Ectodermal cell (in vitro differentiated cells): Measurements from ENCODE around the gene PES1.
"Not testable (repeated sequence)": the region's sequence is repeated elsewhere in the genome, so short reads cannot be mapped to it uniquely, and the experiment has no call there.

Experiments
- H3K27ac ChIP-seq: 2 replicates; pipeline ENCODE4 v1.7.0; 2013; ENCODE audit warnings: mild to moderate bottlenecking, low read depth, low read length; ENCODE audit not compliant: insufficient read depth, poor library complexity, severe bottlenecking
- H3K27me3 ChIP-seq: 2 replicates; pipeline ENCODE4 v1.7.0; 2013; ENCODE audit warnings: mild to moderate bottlenecking, low read length; ENCODE audit not compliant: insufficient read depth, control insufficient read depth, poor library complexity, severe bottlenecking
- H3K36me3 ChIP-seq: one replicate; pipeline ENCODE4 v1.7.0; 2013; ENCODE audit warnings: low read length; ENCODE audit not compliant: control insufficient read depth, insufficient read depth
- H3K4me1 ChIP-seq: one replicate; pipeline ENCODE4 v1.7.0; 2013; ENCODE audit warnings: low read length; ENCODE audit not compliant: control insufficient read depth, insufficient read depth
- H3K4me3 ChIP-seq: 2 replicates; pipeline ENCODE4 v1.7.0; 2013; ENCODE audit warnings: low read depth, low read length, control low read depth; ENCODE audit not compliant: insufficient read depth
- H3K9me3 ChIP-seq: 2 replicates; pipeline ENCODE4 v1.7.0; 2013; ENCODE audit warnings: mild to moderate bottlenecking, low read length, moderate library complexity; ENCODE audit not compliant: control insufficient read depth
- WGBS, 2 experiments: methylation state at CpG; one replicate each; pipeline ENCODE4 v1.1.7; 2013; ENCODE audit warnings: missing lambda C conversion rate in 2 of 2; 5-methylcytosine and 5-hydroxymethylcytosine counted together

PES1 gene

DNA sequence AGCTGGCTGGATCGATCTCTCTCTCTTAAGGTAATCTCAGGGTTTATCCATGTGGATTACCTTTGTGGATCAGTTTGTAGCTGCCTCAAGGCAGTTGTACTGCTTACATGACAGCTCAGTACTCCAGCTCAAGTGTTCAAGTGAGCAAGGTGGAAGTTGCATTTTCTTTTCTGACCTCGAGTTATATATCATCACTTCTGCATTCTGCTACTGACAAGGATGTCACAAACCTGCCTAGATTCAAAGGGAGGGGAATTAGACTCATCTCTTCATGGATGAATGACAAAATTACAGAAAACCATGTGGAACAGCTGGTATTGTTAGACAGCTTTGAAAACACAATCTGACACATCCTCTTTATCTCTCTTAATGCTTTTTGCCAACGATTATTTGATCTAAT, 9.2 kb upstream of the PES1 start:
- H3K4me1 ChIP-seq: no peaks in the 10 kb centered on the region
- no peak overlapping the region for H3K27ac ChIP-seq
- 79 to 82% methylated on average over 3 of the region's 3 CpGs for WGBS, 2 experiments
- no peak overlapping the region for H3K4me3 ChIP-seq
- H3K9me3 ChIP-seq: no peaks in the 10 kb centered on the region
- H3K27me3 ChIP-seq: no peaks in the 10 kb centered on the region
- no peaks in the 10 kb centered on the region for H3K36me3 ChIP-seq

DNA sequence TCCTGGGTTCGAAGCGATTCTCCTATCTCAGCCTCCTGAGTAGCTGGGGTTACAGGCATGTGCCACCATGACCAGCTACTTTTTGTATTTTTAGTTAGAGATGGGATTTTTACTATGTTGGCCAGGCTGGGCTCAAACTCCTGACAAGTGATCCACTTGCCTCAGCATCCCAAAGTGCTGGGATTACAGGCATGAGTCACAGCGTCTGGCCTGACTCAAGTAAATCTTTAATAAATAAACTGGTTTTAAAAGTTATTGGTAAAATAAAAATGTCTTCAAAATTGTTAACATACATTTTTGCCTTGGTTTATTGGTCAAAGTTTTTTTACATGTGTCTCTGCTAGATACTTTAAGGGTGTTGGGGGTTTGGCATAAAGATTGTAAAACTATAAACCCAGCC, 7.3 kb upstream of the PES1 start:
- H3K4me3 ChIP-seq: no peak overlapping the region
- H3K36me3 ChIP-seq: no peaks in the 10 kb centered on the region
- H3K27me3 ChIP-seq: peaks cover 2% of the 10 kb centered on the region
- WGBS, 2 experiments: 93% methylated on average over 3 of the region's 3 CpGs
- no peaks in the 10 kb centered on the region for H3K9me3 ChIP-seq
- no peaks in the 10 kb centered on the region for H3K4me1 ChIP-seq
- no peak overlapping the region for H3K27ac ChIP-seq

DNA sequence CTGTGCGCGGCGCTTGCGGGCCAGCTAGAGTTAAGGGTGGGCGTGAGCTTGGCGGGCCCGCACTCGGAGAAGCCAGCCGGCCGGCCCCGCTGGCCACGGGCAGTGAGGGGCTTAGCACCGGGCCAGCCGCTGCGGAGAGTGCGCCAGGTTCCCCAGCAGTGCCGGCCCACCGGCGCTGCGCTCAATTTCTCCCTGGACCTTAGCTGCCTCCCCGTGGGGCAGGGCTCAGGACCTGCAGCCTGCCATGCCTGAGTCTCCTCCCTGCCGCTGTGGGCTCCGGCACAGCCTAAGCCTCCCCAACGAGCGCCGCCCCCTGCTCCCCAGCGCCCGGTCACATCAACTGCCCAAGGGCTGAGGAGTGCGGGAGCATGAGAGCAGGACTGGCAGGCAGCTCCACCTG, 5.2 kb upstream of the PES1 start:
- Histone ChIP-seq H3K27ac (no peak overlapping the region), H3K36me3 (no peaks in the 10 kb centered on the region), H3K9me3 (no peaks in the 10 kb centered on the region), H3K4me1 (no peaks in the 10 kb centered on the region), H3K4me3 (no peak overlapping the region), H3K27me3 (peaks cover 15% of the 10 kb centered on the region)
- 94 to 95% methylated on average over 29 of the region's 29 CpGs for WGBS, 2 experiments

DNA sequence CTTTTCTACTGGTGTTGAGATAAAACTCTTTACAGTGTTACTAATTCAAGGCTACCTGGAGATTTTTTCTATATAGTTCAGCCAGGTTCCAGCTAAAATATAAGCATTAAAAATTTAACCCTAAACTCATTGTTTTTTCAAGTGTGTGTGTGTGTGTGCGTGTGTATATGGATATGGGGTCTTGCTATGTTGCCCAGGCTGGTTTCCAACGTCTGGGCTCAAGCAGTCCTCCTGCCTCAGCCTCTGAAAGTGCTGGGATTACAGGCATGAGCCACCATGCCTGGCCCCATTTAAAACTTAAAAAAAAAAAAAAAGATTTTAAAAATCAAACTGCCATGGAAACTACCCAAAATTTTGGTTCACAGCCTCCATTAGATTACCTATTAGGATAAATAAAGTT, 4.5 kb upstream of the PES1 start:
- 78 to 84% methylated on average over 2 of the region's 2 CpGs for WGBS, 2 experiments
- H3K4me1 ChIP-seq: no peaks in the 10 kb centered on the region
- no peak overlapping the region for H3K4me3 ChIP-seq
- H3K36me3 ChIP-seq: no peaks in the 10 kb centered on the region
- peaks cover 15% of the 10 kb centered on the region for H3K27me3 ChIP-seq
- no peak overlapping the region for H3K27ac ChIP-seq
- H3K9me3 ChIP-seq: no peaks in the 10 kb centered on the region

DNA sequence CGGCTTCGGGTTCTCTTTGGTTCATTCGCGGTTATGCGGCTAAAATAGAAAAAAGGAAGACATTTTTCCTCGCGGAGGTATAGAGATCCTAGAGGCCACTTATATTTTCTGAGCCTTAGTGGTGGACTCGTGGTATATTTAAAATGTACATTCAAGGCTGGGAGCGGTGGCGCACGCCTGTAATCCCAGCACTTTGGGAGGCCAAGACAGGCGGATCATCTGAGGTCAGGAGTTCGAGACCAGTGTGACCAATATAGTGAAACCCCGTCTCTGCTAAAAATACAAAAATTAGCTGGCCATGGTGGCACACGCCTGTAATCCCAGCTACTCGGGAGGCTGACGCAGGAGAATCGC, 627 bp upstream of the PES1 start:
- not testable (repeated sequence) for H3K27ac ChIP-seq

DNA sequence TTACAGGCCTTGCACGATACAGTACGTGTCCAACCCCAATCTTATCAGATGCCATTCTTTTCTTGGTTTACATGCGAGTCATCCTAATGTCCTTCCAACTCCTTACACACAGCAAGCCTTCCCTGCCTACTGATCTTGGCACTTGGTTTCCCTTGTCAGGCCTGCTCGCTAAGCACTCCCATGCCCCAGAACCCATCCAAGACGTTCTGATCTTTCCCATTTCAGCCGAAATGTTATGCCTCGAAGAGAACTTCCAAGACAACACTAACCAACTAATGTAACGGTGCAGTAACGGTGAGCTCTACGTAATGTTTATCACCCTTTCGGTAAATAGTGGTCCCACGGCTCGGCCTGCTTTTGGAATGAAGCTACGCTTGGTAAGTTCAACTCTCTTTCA, 521 bp downstream of the PES1 start:
- Histone ChIP-seq H3K36me3 (peaks cover 22% of the 10 kb centered on the region), H3K4me1 (peaks cover 7% of the 10 kb centered on the region), H3K9me3 (no peaks in the 10 kb centered on the region), H3K27me3 (peaks cover 15% of the 10 kb centered on the region), H3K27ac (no peak overlapping the region), H3K4me3 (peak overlapping the region; percentile 98)
- 7 to 8% methylated on average over 14 of the region's 14 CpGs for WGBS, 2 experiments

More for the DNA sequence above, 627 bp upstream of the PES1 start:
- not testable (repeated sequence) for H3K9me3 ChIP-seq, H3K4me1 ChIP-seq, H3K4me3 ChIP-seq
- peaks cover 10% of the 10 kb centered on the region for H3K36me3 ChIP-seq
- peaks cover 15% of the 10 kb centered on the region for H3K27me3 ChIP-seq
- 51 to 53% methylated on average over 18 of the region's 18 CpGs for WGBS, 2 experiments

DNA sequence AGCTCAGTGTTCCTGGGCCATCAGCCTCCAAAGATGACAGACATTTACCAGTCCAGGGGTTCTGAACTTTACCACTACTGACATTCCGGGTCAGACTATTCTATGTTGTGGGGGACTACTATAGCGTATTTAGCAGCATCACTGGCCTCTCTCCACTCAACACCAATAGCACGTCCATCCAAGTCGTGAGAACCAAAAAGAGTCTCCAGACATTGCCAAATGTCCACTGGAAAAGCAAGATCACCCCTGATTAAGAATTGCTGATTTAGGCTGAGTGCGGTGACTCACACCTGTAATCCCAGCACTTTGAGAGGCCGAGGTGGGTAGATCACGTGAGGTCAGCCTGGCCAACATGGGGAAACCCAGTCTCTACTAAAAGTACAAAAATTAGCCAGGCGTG, 5.3 kb downstream of the PES1 start:
- Histone ChIP-seq H3K27ac (no peak overlapping the region), H3K9me3 (no peaks in the 10 kb centered on the region), H3K27me3 (no peaks in the 10 kb centered on the region), H3K4me3 (no peak overlapping the region), H3K4me1 (peaks cover 7% of the 10 kb centered on the region), H3K36me3 (peaks cover 41% of the 10 kb centered on the region)
- WGBS, 2 experiments: 91 to 98% methylated on average over 8 of the region's 8 CpGs

DNA sequence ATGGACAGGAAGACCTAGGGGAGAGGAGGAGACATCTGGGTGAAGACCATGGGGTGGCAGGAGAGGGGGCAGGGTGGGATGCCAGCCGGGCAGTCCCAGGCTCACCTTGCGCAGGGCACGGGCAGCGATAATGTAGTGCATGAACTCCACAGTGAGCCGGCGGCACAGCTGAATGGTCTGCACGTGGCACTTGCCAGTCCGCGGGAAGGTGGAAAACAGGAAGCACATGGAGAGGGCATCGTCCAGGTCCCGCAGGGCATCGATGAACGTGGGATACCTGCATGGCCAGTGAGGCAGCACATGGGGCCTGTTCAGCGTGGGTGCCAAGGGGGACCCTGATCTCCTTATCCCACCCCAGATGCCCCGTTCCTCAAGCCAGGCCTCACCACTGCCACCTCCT, 7.3 kb downstream of the PES1 start:
- 95% methylated on average over 15 of the region's 15 CpGs for WGBS, 2 experiments
- Histone ChIP-seq H3K4me1 (no peaks in the 10 kb centered on the region), H3K4me3 (no peak overlapping the region)

DNA sequence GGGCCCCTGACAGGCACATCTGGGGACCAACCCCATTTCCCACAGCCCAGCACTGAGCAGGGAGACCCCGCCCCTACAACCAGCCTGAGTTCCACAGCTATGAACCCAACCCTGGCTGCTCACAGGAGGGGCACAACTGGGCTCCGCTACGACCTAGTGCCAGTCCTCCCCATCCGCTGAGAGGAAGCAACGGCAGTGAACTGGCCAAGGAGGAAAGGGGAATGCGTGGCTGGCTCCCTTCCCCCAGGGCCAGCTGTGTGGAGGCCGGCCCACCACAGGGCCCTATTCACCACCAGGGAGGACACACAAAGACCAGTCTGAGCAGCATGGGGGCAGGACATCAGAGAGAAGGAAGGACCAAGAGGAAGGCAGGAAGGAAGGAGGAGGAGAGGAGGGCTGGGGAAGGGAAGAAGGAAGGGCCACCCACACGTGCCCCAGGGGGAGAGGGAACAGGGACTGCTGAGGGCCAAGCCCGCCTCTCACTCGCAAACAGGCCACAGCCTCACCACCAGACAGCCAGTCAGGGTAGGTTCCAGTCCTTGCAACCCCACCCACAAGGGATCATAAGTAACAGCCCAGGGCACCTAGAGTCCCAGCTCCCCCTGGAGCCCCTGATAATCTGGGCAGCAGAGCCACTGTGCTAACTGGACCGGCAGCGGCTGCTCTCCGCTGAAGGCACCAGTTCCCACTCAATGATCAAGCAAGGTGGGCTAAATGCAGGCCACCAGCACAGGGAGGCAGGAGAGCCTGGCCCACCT, 8.7 kb downstream of the PES1 start:
- H3K4me1 ChIP-seq: no peaks in the 10 kb centered on the region
- H3K36me3 ChIP-seq: peaks cover 56% of the 10 kb centered on the region
- no peaks in the 10 kb centered on the region for H3K27me3 ChIP-seq
- 68 to 73% methylated on average over 13 of the region's 13 CpGs for WGBS, 2 experiments
- no peaks in the 10 kb centered on the region for H3K9me3 ChIP-seq
- H3K27ac ChIP-seq: no peak overlapping the region
- H3K4me3 ChIP-seq: no peak overlapping the region

More for the DNA sequence above, 7.3 kb downstream of the PES1 start:
- Histone ChIP-seq H3K9me3 (no peaks in the 10 kb centered on the region), H3K27me3 (no peaks in the 10 kb centered on the region), H3K27ac (no peak overlapping the region), H3K36me3 (peaks cover 53% of the 10 kb centered on the region)

DNA sequence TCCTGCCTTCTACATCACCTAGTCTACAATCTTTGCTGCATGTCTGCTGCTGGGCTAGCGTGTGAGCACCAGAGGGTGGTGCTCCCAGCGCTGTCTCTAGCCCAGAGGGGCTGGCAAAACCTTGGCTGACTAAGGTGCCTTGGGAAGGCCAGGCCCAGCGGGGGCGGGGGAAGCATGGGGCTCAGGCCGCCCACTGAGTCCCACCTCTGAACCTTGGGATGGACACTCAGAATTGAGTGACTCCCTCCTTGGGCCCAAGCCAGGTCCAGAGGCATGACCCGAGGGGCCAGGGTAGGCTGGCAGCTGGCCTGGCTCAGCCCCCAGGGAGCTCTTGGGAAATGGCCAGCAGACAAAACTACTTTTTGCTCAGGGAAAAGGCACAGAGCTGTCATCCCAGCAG, 9.7 kb downstream of the PES1 start:
- H3K27ac ChIP-seq: no peak overlapping the region
- no peaks in the 10 kb centered on the region for H3K27me3 ChIP-seq
- H3K4me3 ChIP-seq: no peak overlapping the region
- H3K9me3 ChIP-seq: no peaks in the 10 kb centered on the region
- no peaks in the 10 kb centered on the region for H3K4me1 ChIP-seq
- H3K36me3 ChIP-seq: peaks cover 47% of the 10 kb centered on the region
- WGBS, 2 experiments: 96% methylated on average over 6 of the region's 6 CpGs

DNA sequence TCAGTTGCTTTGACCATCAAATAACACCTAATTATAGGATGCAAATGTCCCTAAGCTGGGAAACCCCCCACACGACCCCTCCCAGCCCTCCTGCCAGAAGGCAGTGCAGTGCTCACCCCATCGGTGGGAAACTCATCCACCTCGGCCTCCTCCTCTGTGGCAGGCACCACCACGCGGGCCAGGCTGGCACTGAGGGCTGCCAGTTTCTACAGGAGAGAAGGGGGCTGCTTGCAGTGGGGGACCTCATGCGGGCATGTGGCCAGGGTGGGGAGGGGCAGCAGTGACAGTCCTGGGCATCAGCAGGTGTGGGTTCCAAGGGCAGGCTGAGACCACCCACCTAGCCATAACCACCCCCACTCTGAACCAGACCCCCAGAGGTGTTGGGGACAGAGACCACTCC, 10.8 kb downstream of the PES1 start:
- no peak overlapping the region for H3K4me3 ChIP-seq
- no peaks in the 10 kb centered on the region for H3K4me1 ChIP-seq
- WGBS, 2 experiments: 93 to 94% methylated on average over 6 of the region's 6 CpGs
- no peaks in the 10 kb centered on the region for H3K9me3 ChIP-seq
- peaks cover 46% of the 10 kb centered on the region for H3K36me3 ChIP-seq
- no peaks in the 10 kb centered on the region for H3K27me3 ChIP-seq
- no peak overlapping the region for H3K27ac ChIP-seq
